ENCODE measurements around the gene DACH2.
"Not testable (repeated sequence)": the region's sequence is repeated elsewhere in the genome, so short reads cannot be mapped to it uniquely, and the experiment has no call there.

The DACH2 gene

DNA sequence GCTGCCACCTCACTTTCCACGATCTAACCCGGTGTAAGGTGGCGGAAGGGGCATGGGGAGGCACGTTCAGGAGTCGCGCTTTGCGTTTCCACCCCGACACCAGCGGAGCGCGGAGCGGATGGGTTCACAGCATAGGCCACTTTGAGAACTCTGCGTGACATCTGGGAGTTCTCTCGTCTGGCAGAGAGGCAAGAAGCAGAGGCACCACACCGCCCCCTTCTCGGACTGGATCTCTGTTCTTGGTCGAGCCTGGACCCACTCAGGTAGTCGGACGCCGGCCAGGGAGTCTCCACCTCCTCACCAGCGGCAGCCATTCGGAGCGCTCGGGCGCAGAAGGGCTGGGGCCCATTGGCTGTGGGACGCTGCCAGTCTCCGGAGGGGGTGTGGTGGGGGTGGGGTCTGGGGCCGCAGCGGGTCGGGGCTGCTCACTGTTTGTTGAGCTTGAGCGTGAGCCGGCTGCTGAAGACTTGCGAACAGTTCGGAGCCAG lies at the start of gene DACH2:
Gene DACH2, plus strand, starts transcription at position 428 of the 488 bp plus-strand sequence.
- DNase-seq = peak; percentile 89

- no peak for DNase-seq
Measured at GRCh38 chrX:86102341-86102740, 45.9 kb upstream of the DACH2 start.

DNA sequence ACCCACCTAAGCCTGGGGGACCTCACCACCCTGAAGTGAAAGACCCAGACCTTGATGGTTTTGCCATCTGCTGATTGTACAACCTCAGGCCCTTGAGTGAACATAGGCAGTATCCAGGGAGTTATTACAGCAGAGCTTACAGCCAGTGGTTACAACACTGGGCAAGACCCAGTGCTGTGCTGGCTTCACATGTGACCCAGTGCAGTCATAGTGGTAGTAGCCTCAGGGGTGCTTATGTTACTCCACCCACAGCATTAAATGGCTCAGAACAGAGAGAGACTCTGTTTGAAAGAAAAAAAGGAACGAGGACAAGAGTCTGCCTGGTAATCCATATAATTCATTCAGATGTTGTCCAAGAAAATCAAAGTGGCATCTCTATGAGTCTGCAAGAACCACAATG lies 45.2 kb upstream of the DACH2 start:
- DNase-seq = no peak

- DNase-seq = no peak
Measured at GRCh38 chrX:86104526-86104925, 43.7 kb upstream of the DACH2 start.

DNA sequence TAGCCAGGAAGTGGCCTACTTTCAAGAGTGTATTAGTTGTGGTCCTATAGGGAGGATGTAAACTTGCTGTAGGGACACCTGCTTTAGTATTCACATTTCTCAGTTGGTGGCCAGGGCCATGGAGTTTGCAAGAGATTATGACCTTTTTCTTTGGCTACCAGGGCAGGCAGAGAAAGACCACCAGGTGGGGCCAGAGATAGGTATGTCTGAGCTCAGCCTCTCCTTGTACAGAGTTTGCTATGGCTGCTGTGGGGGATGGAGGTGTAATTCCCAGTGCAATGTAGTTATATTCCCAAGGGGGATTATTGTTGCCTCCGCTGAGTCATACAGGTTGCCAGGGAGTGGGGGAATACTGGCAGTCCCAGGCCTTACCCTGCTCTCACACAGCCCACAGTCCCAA lies 26.3 kb upstream of the DACH2 start:
- DNase-seq = no peak

- DNase-seq = no peak
Measured at GRCh38 chrX:86133761-86134160, 14.5 kb upstream of the DACH2 start.

DNA sequence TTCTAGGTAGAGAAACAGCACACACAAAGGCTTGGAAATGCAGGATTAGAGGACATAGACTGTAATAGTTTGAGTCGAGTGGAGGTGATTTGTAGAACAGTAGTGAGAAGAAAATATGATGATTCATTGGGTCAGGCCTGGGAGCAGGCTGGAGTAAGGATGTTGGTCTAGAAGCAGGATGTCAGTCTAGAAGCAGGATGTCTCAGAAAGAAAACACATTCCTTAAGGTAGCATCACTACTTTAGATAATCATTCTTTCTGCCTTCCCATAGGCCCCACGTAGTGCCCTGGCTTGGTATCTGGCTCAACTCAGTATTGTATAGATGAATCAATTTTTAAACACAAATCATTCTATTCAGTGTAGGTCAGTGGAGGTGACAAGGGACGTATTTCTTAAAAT lies 11.2 kb upstream of the DACH2 start:
- no peak for DNase-seq

GRCh38 chrX:86141786-86142185 lies 6.5 kb upstream of the DACH2 start:
- DNase-seq = no peak

GRCh38 chrX:86146102-86146501 lies 2.1 kb upstream of the DACH2 start:
- DNase-seq = no peak

DNA sequence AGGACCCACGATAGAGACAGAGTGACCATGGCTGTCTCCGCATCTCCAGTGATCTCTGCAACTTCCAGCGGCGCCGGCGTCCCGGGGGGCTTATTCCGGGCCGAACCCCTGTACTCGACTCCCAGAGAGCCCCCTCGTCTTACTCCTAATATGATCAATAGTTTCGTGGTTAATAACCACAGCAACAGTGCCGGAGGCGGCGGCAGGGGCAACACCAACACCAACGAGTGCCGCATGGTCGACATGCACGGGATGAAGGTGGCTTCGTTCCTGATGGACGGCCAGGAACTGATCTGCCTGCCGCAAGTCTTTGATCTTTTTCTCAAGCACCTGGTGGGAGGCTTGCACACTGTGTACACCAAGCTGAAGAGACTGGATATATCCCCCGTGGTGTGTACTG lies 343 bp downstream of the DACH2 start:
- no peak for DNase-seq

GRCh38 chrX:86149119-86149518 lies 868 bp downstream of the DACH2 start:
- DNase-seq = no peak

- DNase-seq = no peak
Measured at GRCh38 chrX:86154553-86154952, 6.3 kb downstream of the DACH2 start.

GRCh38 chrX:86171366-86171765 lies 23.1 kb downstream of the DACH2 start:
- no peak for DNase-seq

DNA sequence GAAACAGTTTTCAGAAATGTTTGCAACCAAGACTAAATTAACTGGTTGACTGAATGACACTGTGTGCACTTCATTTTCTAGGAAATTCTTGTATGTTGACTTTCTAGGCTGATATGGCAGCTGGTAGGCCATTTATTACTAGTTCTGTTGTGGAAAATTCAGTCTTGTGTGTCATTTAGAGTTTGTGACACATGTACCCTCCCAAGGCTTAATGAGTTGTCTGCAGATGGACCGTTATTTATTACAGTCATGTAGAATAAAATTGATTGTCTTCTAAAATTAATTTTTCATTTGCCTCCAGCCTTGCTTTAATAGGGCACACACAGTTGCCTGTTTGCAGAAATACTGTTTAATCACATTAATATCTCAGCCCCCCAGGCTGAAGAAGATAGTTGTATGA lies 30.7 kb downstream of the DACH2 start:
- no peak for DNase-seq

- DNase-seq = not testable (repeated sequence)
Measured at GRCh38 chrX:86181325-86181724, 33.1 kb downstream of the DACH2 start.

- DNase-seq = no peak
Measured at GRCh38 chrX:86192827-86193226, 44.6 kb downstream of the DACH2 start.

GRCh38 chrX:86194758-86195157 lies 46.5 kb downstream of the DACH2 start:
- no peak for DNase-seq

DNA sequence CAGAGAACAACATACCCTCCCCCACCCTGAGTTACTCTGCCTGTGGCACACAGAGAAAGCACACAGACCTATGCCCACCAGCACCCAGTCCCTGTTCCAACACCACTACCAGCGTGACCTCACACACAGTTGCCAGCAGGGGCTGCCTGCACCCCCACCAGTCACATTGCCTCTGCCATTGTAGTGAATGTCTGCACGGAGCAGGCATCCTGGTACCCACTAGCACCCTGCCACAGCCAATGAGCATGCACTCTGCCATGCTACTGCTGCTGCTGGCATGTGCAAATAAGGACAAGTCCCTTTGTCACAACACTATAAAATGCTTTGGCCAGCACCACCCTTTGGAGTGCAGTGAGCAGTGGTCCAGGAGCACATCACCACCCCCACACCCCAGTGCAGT lies 47.1 kb downstream of the DACH2 start:
- no peak for DNase-seq

DNA sequence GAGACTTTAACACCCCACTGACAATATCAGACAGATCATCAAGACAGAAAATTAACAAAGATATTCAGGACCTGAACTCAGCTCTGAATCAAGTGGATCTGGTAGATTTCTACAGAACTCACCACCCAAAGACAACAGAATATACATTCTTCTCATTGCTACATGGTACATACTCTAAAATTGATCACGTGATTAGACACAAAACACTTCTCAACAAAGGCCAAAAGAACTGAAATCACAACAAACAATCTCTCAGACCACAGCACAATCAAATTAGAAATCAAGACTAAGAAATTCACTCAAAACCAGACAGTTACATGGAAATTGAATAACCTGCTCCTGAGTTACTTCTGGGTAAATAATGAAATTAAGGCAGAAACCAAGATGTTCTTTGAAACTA lies 49.6 kb downstream of the DACH2 start:
- DNase-seq = no peak

GRCh38 chrX:86210772-86211171 lies 62.5 kb downstream of the DACH2 start:
- DNase-seq = no peak

- no peak for DNase-seq
Measured at GRCh38 chrX:86215260-86215659, 67.0 kb downstream of the DACH2 start.

DNA sequence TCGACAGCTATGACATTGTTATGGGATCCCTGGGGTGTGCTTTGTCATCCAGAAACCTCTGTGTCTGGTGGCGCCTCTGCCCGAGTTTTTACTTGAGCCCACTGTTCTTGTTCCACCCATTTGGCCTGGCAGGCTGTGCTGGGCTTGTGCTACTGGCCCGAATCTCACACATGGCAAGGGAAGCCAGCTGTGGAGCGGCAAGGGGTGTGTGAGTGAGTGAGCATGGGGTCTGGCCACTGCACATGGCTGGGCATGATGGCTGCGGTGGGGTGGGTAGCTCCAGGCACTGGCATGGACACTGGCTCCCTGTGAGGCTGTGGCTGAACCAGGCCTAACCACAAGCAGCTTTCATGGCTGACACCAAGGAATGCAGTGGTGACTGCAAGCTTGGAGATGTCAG lies 89.2 kb downstream of the DACH2 start:
- no peak for DNase-seq

DNA sequence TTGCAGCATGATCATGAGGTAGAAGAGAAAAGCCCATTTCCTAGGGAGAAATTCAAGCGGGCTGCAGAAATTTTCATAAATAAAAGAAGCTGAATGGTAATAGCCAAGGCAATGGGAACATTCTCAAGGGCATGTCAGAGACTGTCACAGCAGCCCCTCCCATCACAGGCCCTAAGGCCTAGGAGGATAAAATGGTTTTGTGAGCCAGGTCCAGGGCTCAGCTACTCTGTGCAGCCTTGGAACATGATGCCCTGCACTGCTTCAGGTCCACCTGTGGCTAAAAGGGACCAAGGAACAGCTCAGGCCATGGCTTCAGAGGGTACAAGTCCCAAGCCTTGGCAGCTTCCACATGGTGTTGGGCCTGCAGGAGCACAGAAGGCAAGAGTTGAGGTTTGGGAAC lies 93.3 kb downstream of the DACH2 start:
- DNase-seq = no peak

GRCh38 chrX:86263526-86263925 lies 115.3 kb downstream of the DACH2 start:
- no peak for DNase-seq

- DNase-seq = no peak
Measured at GRCh38 chrX:86295293-86295692, 147.0 kb downstream of the DACH2 start.

GRCh38 chrX:86322913-86323312 lies 174.7 kb downstream of the DACH2 start:
- no peak for DNase-seq

All from femur (tissue), 1 donor.